ENCODE data around the gene DUS3L. TPM values are rescaled to one million over a fixed set of nuclear protein-coding genes. Genes with fewer than 3 reads are reported as not detected.

Gene DUS3L
- total and polyA plus RNA-seq, 2 donors (not counting 1 experiment from before 2014, with no cell fraction given) = 84.6 to 118 TPM

DNA sequence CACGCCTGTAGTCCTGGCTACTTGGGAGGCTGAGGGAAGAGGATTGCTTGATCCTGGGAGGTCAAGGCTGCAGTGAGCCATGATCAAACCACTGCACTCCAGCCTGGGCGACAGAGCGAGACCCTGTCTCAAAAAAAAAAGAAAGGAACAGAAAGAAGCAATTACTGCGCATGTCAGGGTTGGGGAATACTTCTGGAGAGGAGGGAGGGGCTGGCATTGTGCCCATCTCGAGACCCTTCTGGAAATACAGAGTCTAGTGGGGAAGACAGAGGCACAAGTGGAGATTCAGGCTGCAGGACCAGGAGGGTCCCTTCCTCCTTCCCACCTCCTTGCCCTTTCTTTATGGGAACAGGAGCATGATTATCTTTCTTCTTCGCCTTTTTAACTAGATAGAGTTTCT lies 37.2 kb downstream of the DUS3L start:
- intact Hi-C loops (cut with micrococcal nuclease) = no loop called here
- Histone ChIP-seq H3K4me1 (ENCODE audit: control insufficient read depth in 2 of 2, insufficient read depth in 2 of 2, low read length in 2 of 2) (no peaks in the 10 kb centered on the region), H3K27ac (ENCODE audit: low read length in 2 of 2) (no peak overlapping the region), H3K36me3 (replicated peaks in 1 of 2; ENCODE audit: control extremely low read depth in 1 of 2, control insufficient read depth in 1 of 2, extremely low read depth in 1 of 2, insufficient read depth in 2 of 2, low read length in 1 of 2) (no peaks in the 10 kb centered on the region), H3K4me3 (ENCODE audit: control extremely low read depth in 1 of 5, extremely low read depth in 1 of 5, insufficient read depth in 1 of 5, low read depth in 2 of 5, low read length in 4 of 5) (no peak overlapping the region), H2AFZ (ENCODE audit: insufficient read depth, low read depth, low read length, poor library complexity, severe bottlenecking) (no peak overlapping the region), H3K27me3 (replicated peaks in 1 of 4; ENCODE audit: control extremely low read depth in 1 of 4, control insufficient read depth in 3 of 4, insufficient read depth in 4 of 4, low read length in 3 of 4) (peaks cover 0 to 6% (median 0%) of the 10 kb centered on the region in 4 experiments), H3K4me2 (replicated peaks; ENCODE audit: low read depth, low read length, poor library complexity, severe bottlenecking) (no peak overlapping the region), H4K20me1 (ENCODE audit: control insufficient read depth, insufficient read depth, low read length, poor library complexity, severe bottlenecking) (no peaks in the 10 kb centered on the region), H3K9ac (ENCODE audit: low read length) (no peak overlapping the region), H3K9me3 (ENCODE audit: control extremely low read depth in 1 of 3, control insufficient read depth in 2 of 3, insufficient read depth in 1 of 3, low read length in 2 of 3) (no peaks in the 10 kb centered on the region), H3K79me2 (ENCODE audit: control insufficient read depth, insufficient read depth, low read length) (no peaks in the 10 kb centered on the region)
- POLR2A ChIA-PET = no interaction called here
- H3K4me1 Mint-ChIP-seq = no peaks in the 10 kb centered on the region
- DNase-seq (no peak), ATAC-seq (ENCODE audit: low read depth) (no peak)
- no peak overlapping the region for H3K27ac Mint-ChIP-seq
- no peaks in the 10 kb centered on the region for H3K9me3 Mint-ChIP-seq (ENCODE audit: insufficient read depth)
- WGBS (ENCODE audit: insufficient coverage) = 85% methylated on average over 2 of the region's 6 CpGs
- TF ChIP-seq EZH2 (IDR thresholded peaks at IDR 0.05; ENCODE audit: borderline replicate concordance, insufficient read depth, low read depth, low read length, poor library complexity, severe bottlenecking) (no peak), CTCF (IDR thresholded peaks at IDR 0.05) (no peak)
- CTCF ChIA-PET = no interaction called here
- peaks cover 15% of the 10 kb centered on the region for H3K27me3 Mint-ChIP-seq
- H3K4me3 Mint-ChIP-seq = no peak overlapping the region

- H3K36me3 ChIP-seq (replicated peaks in 1 of 2; ENCODE audit: control extremely low read depth in 1 of 2, control insufficient read depth in 1 of 2, extremely low read depth in 1 of 2, insufficient read depth in 2 of 2, low read length in 1 of 2) = no peaks in the 10 kb centered on the region
- H3K27me3 ChIP-seq (replicated peaks in 1 of 4; ENCODE audit: control extremely low read depth in 1 of 4, control insufficient read depth in 3 of 4, insufficient read depth in 4 of 4, low read length in 3 of 4) = peaks cover 0 to 7% (median 1%) of the 10 kb centered on the region in 4 experiments
- H3K9me3 ChIP-seq (ENCODE audit: control extremely low read depth in 1 of 3, control insufficient read depth in 2 of 3, insufficient read depth in 1 of 3, low read length in 2 of 3) = no peaks in the 10 kb centered on the region
- Mint-ChIP-seq H3K4me1 (no peaks in the 10 kb centered on the region), H3K27ac (no peak overlapping the region), H3K4me3 (no peak overlapping the region), H3K9me3 (ENCODE audit: insufficient read depth) (no peaks in the 10 kb centered on the region), H3K27me3 (peaks cover 12% of the 10 kb centered on the region)
- no peak overlapping the region for H3K27ac ChIP-seq (ENCODE audit: low read length in 2 of 2)
- no peak overlapping the region for H3K4me2 ChIP-seq (replicated peaks; ENCODE audit: low read depth, low read length, poor library complexity, severe bottlenecking)
- H2AFZ ChIP-seq (ENCODE audit: insufficient read depth, low read depth, low read length, poor library complexity, severe bottlenecking) = no peak overlapping the region
- H4K20me1 ChIP-seq (ENCODE audit: control insufficient read depth, insufficient read depth, low read length, poor library complexity, severe bottlenecking) = no peaks in the 10 kb centered on the region
- intact Hi-C loops (cut with micrococcal nuclease) = no loop called here
- DNase-seq (no peak), ATAC-seq (ENCODE audit: low read depth) (no peak)
- CTCF ChIA-PET = no interaction called here
- TF ChIP-seq CTCF (IDR thresholded peaks at IDR 0.05) (no peak), EZH2 (IDR thresholded peaks at IDR 0.05; ENCODE audit: borderline replicate concordance, insufficient read depth, low read depth, low read length, poor library complexity, severe bottlenecking) (no peak)
- POLR2A ChIA-PET = no interaction called here
- 92% methylated on average over 6 of the region's 7 CpGs for WGBS (ENCODE audit: insufficient coverage)
- H3K9ac ChIP-seq (ENCODE audit: low read length) = no peak overlapping the region
- no peaks in the 10 kb centered on the region for H3K4me1 ChIP-seq (ENCODE audit: control insufficient read depth in 2 of 2, insufficient read depth in 2 of 2, low read length in 2 of 2)
- H3K79me2 ChIP-seq (ENCODE audit: control insufficient read depth, insufficient read depth, low read length) = no peaks in the 10 kb centered on the region
- H3K4me3 ChIP-seq (ENCODE audit: control extremely low read depth in 1 of 5, extremely low read depth in 1 of 5, insufficient read depth in 1 of 5, low read depth in 2 of 5, low read length in 4 of 5) = no peak overlapping the region
These were observed 39.3 kb downstream of the DUS3L start for GRCh38 chr19:5751709-5752108.
